Ishikawa (cell line): Measurements from ENCODE around the gene TBC1D21.
A peak's percentile ranks its signal among the peaks of the same experiment; 100 is the strongest.

Source experiments
- CEBPB ChIP-seq: IDR thresholded peaks from 2 replicates; pipeline ENCODE4 v1.6.1; 2012
- EP300 ChIP-seq: IDR thresholded peaks from 2 replicates; pipeline ENCODE4 v1.6.1; 2012; ENCODE audit warnings: borderline replicate concordance
- TAF1 ChIP-seq: IDR thresholded peaks from 2 replicates; pipeline ENCODE4 v1.6.1; 2012; ENCODE audit warnings: low read depth, mild to moderate bottlenecking
- YY1 ChIP-seq: IDR thresholded peaks from 2 replicates; pipeline ENCODE4 v1.6.1; 2012; ENCODE audit warnings: low read depth
- TF ChIP-seq, protein P1 (sequence below): IDR thresholded peaks from 2 replicates; pipeline ENCODE4 v1.6.1; 2012
- TF ChIP-seq, protein P2 (sequence below): IDR thresholded peaks from 2 replicates; pipeline ENCODE4 v1.6.1; 2012; ENCODE audit warnings: low read depth, mild to moderate bottlenecking

DNA sequence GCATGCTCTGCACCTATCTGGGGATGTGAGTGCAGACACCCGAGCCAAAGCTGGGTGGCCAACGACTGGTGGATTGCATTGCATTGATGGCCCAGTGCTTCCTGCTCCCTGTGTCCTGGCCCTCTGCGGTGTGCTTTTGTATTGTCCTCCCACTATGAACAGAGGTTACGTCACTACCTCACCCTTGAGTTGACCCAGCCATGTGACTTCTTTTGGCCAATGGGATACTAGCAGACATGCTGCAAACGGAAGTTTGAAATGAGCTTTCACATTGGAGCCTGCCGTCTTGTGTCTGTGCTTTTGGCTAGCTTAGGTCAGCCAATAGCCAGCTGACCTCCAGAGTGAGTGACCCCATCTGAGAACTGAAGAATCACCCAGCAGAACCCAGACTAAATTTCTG, 15.3 kb upstream of the TBC1D21 start:
- TF ChIP-seq, protein P1, sequence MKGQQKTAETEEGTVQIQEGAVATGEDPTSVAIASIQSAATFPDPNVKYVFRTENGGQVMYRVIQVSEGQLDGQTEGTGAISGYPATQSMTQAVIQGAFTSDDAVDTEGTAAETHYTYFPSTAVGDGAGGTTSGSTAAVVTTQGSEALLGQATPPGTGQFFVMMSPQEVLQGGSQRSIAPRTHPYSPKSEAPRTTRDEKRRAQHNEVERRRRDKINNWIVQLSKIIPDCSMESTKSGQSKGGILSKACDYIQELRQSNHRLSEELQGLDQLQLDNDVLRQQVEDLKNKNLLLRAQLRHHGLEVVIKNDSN, result peak; percentile 55
- TF ChIP-seq TAF1, result no peak
- TF ChIP-seq EP300, result no peak
- TF ChIP-seq, protein P2, sequence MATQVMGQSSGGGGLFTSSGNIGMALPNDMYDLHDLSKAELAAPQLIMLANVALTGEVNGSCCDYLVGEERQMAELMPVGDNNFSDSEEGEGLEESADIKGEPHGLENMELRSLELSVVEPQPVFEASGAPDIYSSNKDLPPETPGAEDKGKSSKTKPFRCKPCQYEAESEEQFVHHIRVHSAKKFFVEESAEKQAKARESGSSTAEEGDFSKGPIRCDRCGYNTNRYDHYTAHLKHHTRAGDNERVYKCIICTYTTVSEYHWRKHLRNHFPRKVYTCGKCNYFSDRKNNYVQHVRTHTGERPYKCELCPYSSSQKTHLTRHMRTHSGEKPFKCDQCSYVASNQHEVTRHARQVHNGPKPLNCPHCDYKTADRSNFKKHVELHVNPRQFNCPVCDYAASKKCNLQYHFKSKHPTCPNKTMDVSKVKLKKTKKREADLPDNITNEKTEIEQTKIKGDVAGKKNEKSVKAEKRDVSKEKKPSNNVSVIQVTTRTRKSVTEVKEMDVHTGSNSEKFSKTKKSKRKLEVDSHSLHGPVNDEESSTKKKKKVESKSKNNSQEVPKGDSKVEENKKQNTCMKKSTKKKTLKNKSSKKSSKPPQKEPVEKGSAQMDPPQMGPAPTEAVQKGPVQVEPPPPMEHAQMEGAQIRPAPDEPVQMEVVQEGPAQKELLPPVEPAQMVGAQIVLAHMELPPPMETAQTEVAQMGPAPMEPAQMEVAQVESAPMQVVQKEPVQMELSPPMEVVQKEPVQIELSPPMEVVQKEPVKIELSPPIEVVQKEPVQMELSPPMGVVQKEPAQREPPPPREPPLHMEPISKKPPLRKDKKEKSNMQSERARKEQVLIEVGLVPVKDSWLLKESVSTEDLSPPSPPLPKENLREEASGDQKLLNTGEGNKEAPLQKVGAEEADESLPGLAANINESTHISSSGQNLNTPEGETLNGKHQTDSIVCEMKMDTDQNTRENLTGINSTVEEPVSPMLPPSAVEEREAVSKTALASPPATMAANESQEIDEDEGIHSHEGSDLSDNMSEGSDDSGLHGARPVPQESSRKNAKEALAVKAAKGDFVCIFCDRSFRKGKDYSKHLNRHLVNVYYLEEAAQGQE, result no peak
- no peak for TF ChIP-seq YY1
- no peak for TF ChIP-seq CEBPB
